H1 (cell line): ENCODE measurements around the gene SLC37A1. TPM values are rescaled to one million over a fixed set of nuclear protein-coding genes. Genes with fewer than 3 reads are reported as not detected.
"Not testable (repeated sequence)": the region's sequence is repeated elsewhere in the genome, so short reads cannot be mapped to it uniquely, and the experiment has no call there.

Source experiments
- CTCF ChIA-PET: fragments of 300-600 bp; sonication (Branson Sonifier 250); formaldehyde crosslinking; loops from one replicate; lab custom pipeline; 2021; ENCODE audit not compliant: partially characterized antibody; lab: Charles Lee
- POLR2A ChIA-PET: fragments of 300-600 bp; sonication (Branson Sonifier 250); formaldehyde crosslinking; loops from one replicate; lab custom pipeline; 2021; ENCODE audit warnings: inconsistent platforms; ENCODE audit not compliant: partially characterized antibody; lab: Charles Lee
- DNase-seq, 2 experiments: peaks; one replicate each; pipeline versions ENCODE4 v3.0.0 to v3.0.0-alpha.2; 2010 to 2022; ENCODE audit warnings: low spot score in 2 of 2, low read depth in 1 of 2, mixed read lengths in 1 of 2
- FAIRE-seq: peaks from 2 replicates; lab custom pipeline; 2011; peaks lifted over from hg19 to GRCh38; lab: Jason Lieb, UNC
- H2AFZ ChIP-seq: 2 replicates; pipeline ENCODE4 v1.8.1; 2012; ENCODE audit warnings: low read length, inconsistent platforms
- H2AK5ac ChIP-seq: 2 replicates; pipeline ENCODE4 v1.6.1; 2013; ENCODE audit warnings: low read depth, low read length
- H2BK120ac ChIP-seq: replicated peaks from 2 replicates; pipeline ENCODE3; 2013; ENCODE audit warnings: low read depth, low read length, inconsistent platforms
- H2BK12ac ChIP-seq: 2 replicates; pipeline ENCODE4 v1.6.1; 2013; ENCODE audit warnings: low read depth, low read length
- H2BK15ac ChIP-seq: 2 replicates; pipeline ENCODE4 v1.6.1; 2013; ENCODE audit warnings: low read length
- H2BK20ac ChIP-seq: 2 replicates; pipeline ENCODE4 v1.6.1; 2013; ENCODE audit warnings: low read length
- H2BK5ac ChIP-seq: 2 replicates; pipeline ENCODE4 v1.6.1; 2013; ENCODE audit warnings: low read depth, low read length
- H3K14ac ChIP-seq: 2 replicates; pipeline ENCODE4 v1.6.1; 2013; ENCODE audit warnings: inconsistent platforms; ENCODE audit not compliant: insufficient read length
- H3K18ac ChIP-seq: 2 replicates; pipeline ENCODE4 v1.6.1; 2013; ENCODE audit warnings: low read length; ENCODE audit errors: extremely low read depth
- H3K23ac ChIP-seq: 2 replicates; pipeline ENCODE4 v1.6.1; 2013; ENCODE audit warnings: inconsistent platforms; ENCODE audit not compliant: insufficient read length
- H3K23me2 ChIP-seq: 2 replicates; pipeline ENCODE4 v1.6.1; 2013; ENCODE audit warnings: low read depth, low read length
- H3K27ac ChIP-seq: 2 replicates; pipeline ENCODE4 v1.6.1; 2011; ENCODE audit warnings: low read depth, low read length, inconsistent platforms
- H3K27me3 ChIP-seq, 4 experiments: replicated peaks in 1 of 4; 1 replicate in 1 of 4; 2 replicates in 3 of 4; pipeline versions ENCODE4 v1.6.1 to v1.8.1; 2011 to 2013; ENCODE audit warnings: low read length in 3 of 4, mild to moderate bottlenecking in 3 of 4, inconsistent platforms in 2 of 4, mixed read lengths in 2 of 4, moderate library complexity in 1 of 4; ENCODE audit not compliant: control insufficient read depth in 3 of 4, insufficient read depth in 3 of 4; ENCODE audit errors: extremely low read depth in 1 of 4
- H3K36me3 ChIP-seq, 4 experiments: 2 replicates each; pipeline versions ENCODE4 v1.6.1 to v1.8.1; 2011 to 2013; ENCODE audit warnings: mild to moderate bottlenecking in 4 of 4, low read length in 3 of 4, moderate library complexity in 2 of 4, control low read depth in 1 of 4, inconsistent platforms in 1 of 4; ENCODE audit not compliant: insufficient read depth in 4 of 4, control insufficient read depth in 2 of 4
- H3K4ac ChIP-seq: replicated peaks from 2 replicates; pipeline ENCODE3; 2013; ENCODE audit warnings: low read length, low read depth, mixed read lengths, inconsistent platforms; ENCODE audit not compliant: insufficient read length
- H3K4me1 ChIP-seq, 4 experiments: replicated peaks in 1 of 4; 1 replicate in 1 of 4; 2 replicates in 3 of 4; pipeline versions ENCODE4 v1.6.1 to v1.8.1; 2011 to 2013; ENCODE audit warnings: low read length in 3 of 4, inconsistent platforms in 2 of 4, mixed read lengths in 1 of 4; ENCODE audit not compliant: insufficient read depth in 4 of 4, control insufficient read depth in 3 of 4
- H3K4me2 ChIP-seq, 2 experiments: 2 replicates each; pipeline versions ENCODE4 v1.6.1 to v1.8.1; 2011 to 2013; ENCODE audit warnings: low read depth in 2 of 2, low read length in 2 of 2, control low read depth in 1 of 2, inconsistent platforms in 1 of 2, mild to moderate bottlenecking in 1 of 2; ENCODE audit not compliant: insufficient read depth in 1 of 2
- H3K4me3 ChIP-seq, 4 experiments: fragments of 200-600, 300-600 bp in 1 of 4; sonication (generic), shearing (Covaris generic), sonication (Bioruptor Twin) in 1 of 4; 2 replicates each; pipeline versions ENCODE4 v1.5.1 to v1.8.1; 2011 to 2016; ENCODE audit warnings: low read length in 4 of 4, low read depth in 3 of 4, control low read depth in 2 of 4, inconsistent platforms in 2 of 4, mild to moderate bottlenecking in 2 of 4, mixed read lengths in 1 of 4, moderate library complexity in 1 of 4; ENCODE audit not compliant: insufficient read depth in 2 of 4; ENCODE audit errors: extremely low read depth in 1 of 4
- H3K56ac ChIP-seq: replicated peaks from 2 replicates; pipeline ENCODE3; 2013; ENCODE audit warnings: low read depth, mild to moderate bottlenecking, mixed read lengths, low read length, inconsistent platforms; ENCODE audit not compliant: insufficient read length
- H3K79me1 ChIP-seq: 2 replicates; pipeline ENCODE4 v1.6.1; 2013; ENCODE audit warnings: low read depth, low read length, control low read depth
- H3K79me2 ChIP-seq, 2 experiments: 2 replicates each; pipeline versions ENCODE4 v1.6.1 to v1.8.1; 2012 to 2013; ENCODE audit warnings: low read length in 2 of 2, mild to moderate bottlenecking in 2 of 2, inconsistent platforms in 1 of 2; ENCODE audit not compliant: insufficient read depth in 2 of 2, control insufficient read depth in 1 of 2
- H3K9ac ChIP-seq, 4 experiments: replicated peaks in 1 of 4; 1 replicate in 1 of 4; 2 replicates in 3 of 4; pipeline versions ENCODE4 v1.6.1 to v1.8.1; 2011 to 2013; ENCODE audit warnings: low read depth in 3 of 4, low read length in 3 of 4, control low read depth in 2 of 4, mild to moderate bottlenecking in 2 of 4, moderate library complexity in 2 of 4, inconsistent platforms in 1 of 4; ENCODE audit errors: extremely low read depth in 1 of 4
- H3K9me3 ChIP-seq, 2 experiments: 2 replicates each; pipeline versions ENCODE4 v1.6.1 to v1.8.1; 2012 to 2013; ENCODE audit warnings: mild to moderate bottlenecking in 2 of 2, moderate library complexity in 2 of 2, control low read depth in 1 of 2, inconsistent platforms in 1 of 2, low read depth in 1 of 2, low read length in 1 of 2, mixed read lengths in 1 of 2; ENCODE audit not compliant: insufficient read depth in 2 of 2
- H4K20me1 ChIP-seq, 2 experiments: replicated peaks in 1 of 2; 2 replicates each; pipeline versions ENCODE3 to v1.8.1; 2011 to 2013; ENCODE audit warnings: inconsistent platforms in 2 of 2, low read length in 2 of 2, mild to moderate bottlenecking in 1 of 2; ENCODE audit not compliant: insufficient read depth in 2 of 2, control insufficient read depth in 1 of 2
- H4K5ac ChIP-seq: 2 replicates; pipeline ENCODE4 v1.6.1; 2013; ENCODE audit warnings: low read length, low read depth, mixed read lengths, inconsistent platforms; ENCODE audit not compliant: insufficient read length
- H4K8ac ChIP-seq: 2 replicates; pipeline ENCODE4 v1.8.0; 2013; ENCODE audit warnings: mild to moderate bottlenecking, moderate library complexity, low read length, inconsistent platforms; ENCODE audit not compliant: insufficient read depth; ENCODE audit errors: extremely low read depth
- H4K91ac ChIP-seq: replicated peaks from 2 replicates; pipeline ENCODE3; 2013; ENCODE audit warnings: low read length, mixed read lengths, inconsistent platforms; ENCODE audit not compliant: insufficient read length
- WGBS, 2 experiments: shearing (Covaris generic) in 1 of 2; methylation state at CpG; one replicate each; pipeline versions ENCODE4 v1.1.6 to v1.1.7; 2013 to 2015; ENCODE audit warnings: low lambda C conversion rate in 2 of 2, mixed read lengths in 2 of 2, inconsistent platforms in 1 of 2, low coverage in 1 of 2, missing lambda C conversion rate in 1 of 2; ENCODE audit not compliant: insufficient replicate concordance in 2 of 2, insufficient coverage in 1 of 2, insufficient read length in 1 of 2; ENCODE audit errors: extremely low coverage in 1 of 2, missing lambda C conversion rate in 1 of 2; 5-methylcytosine and 5-hydroxymethylcytosine counted together
- polyA plus RNA-seq, 7 experiments: library from polyadenylated mRNA; depleted of rRNA in 3 of 7; stranded (reverse) in 5 of 7; unstranded in 2 of 7; fragments of >200 nt in 5 of 7; fragments of 200-250 nt in 2 of 7; gene quantifications; 1 replicate in 5 of 7; 2 replicates in 1 of 7; 4 replicates in 1 of 7; pipeline versions ENCODE4 v1.2.1 to v1.2.3, GENCODE V29; 2011 to 2013; ENCODE audit warnings: missing spikeins in 2 of 7, mixed read lengths in 2 of 7
- total RNA-seq: library from RNA; stranded (reverse); fragmentation: NEBNext Ultra II Directional; extraction: Animal tissue kit (Norgen Biotek cat#: 25700); gene quantifications from 2 replicates; pipeline ENCODE4 v1.2.1, GENCODE V29; 2021

Gene SLC37A1
- total and polyA plus RNA-seq, 2 of the 8 experiments (the other 6 are each of a cell fraction or from before 2014, with no cell fraction given): 15.6 to 30.9 TPM

- H2AK5ac ChIP-seq, DNase-seq, H3K9ac ChIP-seq, H4K91ac ChIP-seq, POLR2A ChIA-PET, FAIRE-seq, H2BK15ac ChIP-seq, H2BK12ac ChIP-seq, H3K4me3 ChIP-seq, H4K20me1 ChIP-seq, H3K23me2 ChIP-seq, H2BK20ac ChIP-seq, H3K23ac ChIP-seq, H3K18ac ChIP-seq, H2AFZ ChIP-seq, H3K27me3 ChIP-seq, H3K56ac ChIP-seq, H4K5ac ChIP-seq, H3K4me1 ChIP-seq, H3K79me2 ChIP-seq, H3K79me1 ChIP-seq, H3K36me3 ChIP-seq, H2BK120ac ChIP-seq, H3K9me3 ChIP-seq, H2BK5ac ChIP-seq, H4K8ac ChIP-seq, H3K4ac ChIP-seq, H3K4me2 ChIP-seq, H3K27ac ChIP-seq, H3K14ac ChIP-seq: not testable (repeated sequence)
- WGBS, 2 experiments: 94 to 100% methylated on average over 1 to 2 of the region's 2 CpGs
- CTCF ChIA-PET: interaction anchor here (0.5 kb wide), 1 partner anchor 678 kb away, joined by 3 read pairs; no protein-coding TSS in a partner anchor
Observed at GRCh38 chr21:42628466-42629061, 114.9 kb downstream of the SLC37A1 start.
